ENCODE results near the gene FAM151A.

FAM151A gene

GRCh38 chr1:54591127-54591756, 32.1 kb downstream of the FAM151A start:
- no peaks in the 10 kb centered on the region for H3K9me3 ChIP-seq (ENCODE audit: low read length)
- no peak overlapping the region for H2AFZ ChIP-seq (ENCODE audit: low read depth, low read length)

DNA sequence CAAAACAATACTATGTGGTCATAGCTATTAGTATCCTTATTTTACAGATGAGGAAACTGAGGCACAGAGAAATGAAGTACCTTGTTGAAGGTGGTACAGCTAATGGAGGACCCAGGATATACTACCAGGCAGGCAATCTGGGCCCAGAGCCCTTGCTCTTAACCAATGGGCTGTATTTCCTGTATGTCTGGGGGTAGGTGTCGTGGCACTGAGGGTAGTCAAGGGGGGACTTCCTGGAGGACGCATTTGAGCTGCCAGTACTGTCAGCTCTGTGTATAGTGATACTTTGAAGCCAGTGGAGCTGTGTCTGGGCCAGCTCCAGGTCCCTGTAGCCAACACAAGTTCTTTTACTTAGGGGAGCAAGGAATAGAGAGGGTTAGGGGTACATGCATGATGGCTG, 34.9 kb downstream of the FAM151A start:
- no peaks in the 10 kb centered on the region for H3K9me3 ChIP-seq (ENCODE audit: low read length)
- no peaks in the 10 kb centered on the region for H3K4me1 ChIP-seq (ENCODE audit: insufficient read depth, low read length)
- no peaks in the 10 kb centered on the region for H3K36me3 ChIP-seq (ENCODE audit: insufficient read depth, low read length)
- H3K4me3 ChIP-seq (ENCODE audit: low read length) = no peak overlapping the region
- H2AFZ ChIP-seq (ENCODE audit: low read depth, low read length) = no peak overlapping the region
- no peaks in the 10 kb centered on the region for H3K27me3 ChIP-seq (ENCODE audit: insufficient read depth, low read length)

More at GRCh38 chr1:54591127-54591756, 32.1 kb downstream of the FAM151A start:
- no peaks in the 10 kb centered on the region for H3K36me3 ChIP-seq (ENCODE audit: insufficient read depth, low read length)
- H3K4me3 ChIP-seq (ENCODE audit: low read length) = no peak overlapping the region
- H3K4me1 ChIP-seq (ENCODE audit: insufficient read depth, low read length) = no peaks in the 10 kb centered on the region
- H3K27me3 ChIP-seq (ENCODE audit: insufficient read depth, low read length) = no peaks in the 10 kb centered on the region

- Histone ChIP-seq H3K4me1 (ENCODE audit: insufficient read depth, low read length) (peaks cover 7% of the 10 kb centered on the region), H3K9me3 (ENCODE audit: low read length) (no peaks in the 10 kb centered on the region), H2AFZ (ENCODE audit: low read depth, low read length) (no peak overlapping the region)
These were observed 37.9 kb downstream of the FAM151A start for GRCh38 chr1:54585181-54586066.

GRCh38 chr1:54584575-54584974, 38.8 kb downstream of the FAM151A start:
- H3K9me3 ChIP-seq (ENCODE audit: low read length) = no peaks in the 10 kb centered on the region
- H2AFZ ChIP-seq (ENCODE audit: low read depth, low read length) = no peak overlapping the region
- peaks cover 7% of the 10 kb centered on the region for H3K4me1 ChIP-seq (ENCODE audit: insufficient read depth, low read length)
- H3K27me3 ChIP-seq (ENCODE audit: insufficient read depth, low read length) = no peaks in the 10 kb centered on the region
- H3K4me3 ChIP-seq (ENCODE audit: low read length) = no peak overlapping the region
- H3K36me3 ChIP-seq (ENCODE audit: insufficient read depth, low read length) = no peaks in the 10 kb centered on the region

More at GRCh38 chr1:54585181-54586066, 37.9 kb downstream of the FAM151A start:
- H3K36me3 ChIP-seq (ENCODE audit: insufficient read depth, low read length) = no peaks in the 10 kb centered on the region
- no peak overlapping the region for H3K4me3 ChIP-seq (ENCODE audit: low read length)
- H3K27me3 ChIP-seq (ENCODE audit: insufficient read depth, low read length) = no peaks in the 10 kb centered on the region

GRCh38 chr1:54583871-54584270, 39.5 kb downstream of the FAM151A start:
- Histone ChIP-seq H2AFZ (ENCODE audit: low read depth, low read length) (no peak overlapping the region), H3K4me1 (ENCODE audit: insufficient read depth, low read length) (peaks cover 7% of the 10 kb centered on the region), H3K36me3 (ENCODE audit: insufficient read depth, low read length) (no peaks in the 10 kb centered on the region), H3K4me3 (ENCODE audit: low read length) (no peak overlapping the region), H3K27me3 (ENCODE audit: insufficient read depth, low read length) (no peaks in the 10 kb centered on the region), H3K9me3 (ENCODE audit: low read length) (no peaks in the 10 kb centered on the region)

GRCh38 chr1:54583307-54583686, 40.0 kb downstream of the FAM151A start:
- no peaks in the 10 kb centered on the region for H3K27me3 ChIP-seq (ENCODE audit: insufficient read depth, low read length)
- no peaks in the 10 kb centered on the region for H3K36me3 ChIP-seq (ENCODE audit: insufficient read depth, low read length)
- H3K4me3 ChIP-seq (ENCODE audit: low read length) = no peak overlapping the region
- H2AFZ ChIP-seq (ENCODE audit: low read depth, low read length) = no peak overlapping the region
- no peaks in the 10 kb centered on the region for H3K9me3 ChIP-seq (ENCODE audit: low read length)
- H3K4me1 ChIP-seq (ENCODE audit: insufficient read depth, low read length) = peaks cover 7% of the 10 kb centered on the region

GRCh38 chr1:54582566-54583306, 40.6 kb downstream of the FAM151A start:
- Histone ChIP-seq H3K4me3 (ENCODE audit: low read length) (no peak overlapping the region), H2AFZ (ENCODE audit: low read depth, low read length) (no peak overlapping the region), H3K4me1 (ENCODE audit: insufficient read depth, low read length) (peaks cover 7% of the 10 kb centered on the region), H3K9me3 (ENCODE audit: low read length) (no peaks in the 10 kb centered on the region), H3K27me3 (ENCODE audit: insufficient read depth, low read length) (no peaks in the 10 kb centered on the region), H3K36me3 (ENCODE audit: insufficient read depth, low read length) (no peaks in the 10 kb centered on the region)

DNA sequence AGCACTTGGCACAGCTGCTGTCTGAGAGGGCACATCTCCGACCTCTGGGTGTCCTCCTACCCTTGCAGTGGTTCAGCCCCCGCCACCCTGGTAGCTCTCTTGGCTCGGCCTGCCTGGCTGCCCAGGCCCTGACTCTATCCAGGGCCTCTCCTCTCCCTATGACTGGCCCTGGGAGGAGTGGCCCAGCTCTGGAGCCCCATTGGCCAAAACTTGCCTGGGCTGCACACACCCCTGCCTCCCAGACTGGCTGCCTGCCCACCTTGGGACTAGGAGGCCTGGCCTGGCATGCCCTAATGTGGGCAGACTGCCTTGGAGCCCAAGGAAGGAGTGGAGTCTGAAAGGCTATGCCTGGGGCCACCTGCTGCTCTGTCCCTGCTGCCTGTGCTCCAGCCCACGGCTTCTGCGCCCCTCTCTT, 41.7 kb downstream of the FAM151A start:
- Histone ChIP-seq H3K4me3 (ENCODE audit: low read length) (no peak overlapping the region), H3K27me3 (ENCODE audit: insufficient read depth, low read length) (no peaks in the 10 kb centered on the region), H3K36me3 (ENCODE audit: insufficient read depth, low read length) (no peaks in the 10 kb centered on the region), H2AFZ (ENCODE audit: low read depth, low read length) (no peak overlapping the region), H3K9me3 (ENCODE audit: low read length) (no peaks in the 10 kb centered on the region), H3K4me1 (ENCODE audit: insufficient read depth, low read length) (peaks cover 7% of the 10 kb centered on the region)

DNA sequence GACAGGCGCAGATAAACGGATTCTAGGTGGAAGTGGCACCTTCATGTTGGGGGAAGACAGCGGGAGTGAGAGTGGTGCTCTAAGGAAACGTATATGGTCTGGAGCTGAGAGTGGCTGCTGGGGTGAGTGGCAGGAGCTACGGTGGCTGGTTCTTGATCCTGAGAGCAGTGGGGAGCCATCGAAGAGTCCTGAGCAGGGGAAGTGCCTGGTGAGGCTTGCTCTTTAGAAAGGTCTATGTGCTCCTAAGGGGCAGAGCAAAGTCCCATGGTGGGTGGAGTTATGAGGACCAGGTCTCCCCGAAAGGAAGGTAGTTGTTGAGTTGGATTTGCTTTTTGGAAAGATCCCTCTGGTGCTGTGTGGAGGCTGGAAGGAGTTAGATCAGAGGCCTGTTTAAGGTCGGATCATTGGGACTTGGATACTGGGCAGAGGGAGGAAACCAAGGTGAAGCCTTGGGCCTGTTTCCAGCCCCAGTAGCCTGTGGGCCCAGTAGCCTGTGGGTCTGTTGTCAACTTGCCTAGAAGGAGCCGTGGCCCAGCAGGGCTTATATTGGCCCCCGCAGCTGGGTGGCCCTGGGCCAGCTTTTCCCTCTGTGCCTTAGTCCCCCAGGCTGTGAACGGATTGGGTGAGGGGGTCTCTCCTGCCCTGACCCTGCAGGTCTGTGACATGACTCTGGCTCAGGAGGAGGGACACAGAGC, 42.3 kb downstream of the FAM151A start:
- no peaks in the 10 kb centered on the region for H3K36me3 ChIP-seq (ENCODE audit: insufficient read depth, low read length)
- peaks cover 7% of the 10 kb centered on the region for H3K4me1 ChIP-seq (ENCODE audit: insufficient read depth, low read length)
- H3K4me3 ChIP-seq (ENCODE audit: low read length) = no peak overlapping the region

GRCh38 chr1:54579337-54579781, 44.0 kb downstream of the FAM151A start:
- H3K36me3 ChIP-seq (ENCODE audit: insufficient read depth, low read length) = no peaks in the 10 kb centered on the region
- no peak overlapping the region for H2AFZ ChIP-seq (ENCODE audit: low read depth, low read length)
- H3K9me3 ChIP-seq (ENCODE audit: low read length) = no peaks in the 10 kb centered on the region
- H3K4me1 ChIP-seq (ENCODE audit: insufficient read depth, low read length) = peaks cover 7% of the 10 kb centered on the region
- H3K4me3 ChIP-seq (ENCODE audit: low read length) = no peak overlapping the region
- no peaks in the 10 kb centered on the region for H3K27me3 ChIP-seq (ENCODE audit: insufficient read depth, low read length)

More for the DNA sequence above, 42.3 kb downstream of the FAM151A start:
- Histone ChIP-seq H2AFZ (ENCODE audit: low read depth, low read length) (no peak overlapping the region), H3K9me3 (ENCODE audit: low read length) (no peaks in the 10 kb centered on the region), H3K27me3 (ENCODE audit: insufficient read depth, low read length) (no peaks in the 10 kb centered on the region)

- Histone ChIP-seq H3K4me1 (ENCODE audit: insufficient read depth, low read length) (peaks cover 1% of the 10 kb centered on the region), H3K4me3 (ENCODE audit: low read length) (no peak overlapping the region), H3K27me3 (ENCODE audit: insufficient read depth, low read length) (no peaks in the 10 kb centered on the region)
These were observed 45.7 kb downstream of the FAM151A start for GRCh38 chr1:54577612-54578011.

DNA sequence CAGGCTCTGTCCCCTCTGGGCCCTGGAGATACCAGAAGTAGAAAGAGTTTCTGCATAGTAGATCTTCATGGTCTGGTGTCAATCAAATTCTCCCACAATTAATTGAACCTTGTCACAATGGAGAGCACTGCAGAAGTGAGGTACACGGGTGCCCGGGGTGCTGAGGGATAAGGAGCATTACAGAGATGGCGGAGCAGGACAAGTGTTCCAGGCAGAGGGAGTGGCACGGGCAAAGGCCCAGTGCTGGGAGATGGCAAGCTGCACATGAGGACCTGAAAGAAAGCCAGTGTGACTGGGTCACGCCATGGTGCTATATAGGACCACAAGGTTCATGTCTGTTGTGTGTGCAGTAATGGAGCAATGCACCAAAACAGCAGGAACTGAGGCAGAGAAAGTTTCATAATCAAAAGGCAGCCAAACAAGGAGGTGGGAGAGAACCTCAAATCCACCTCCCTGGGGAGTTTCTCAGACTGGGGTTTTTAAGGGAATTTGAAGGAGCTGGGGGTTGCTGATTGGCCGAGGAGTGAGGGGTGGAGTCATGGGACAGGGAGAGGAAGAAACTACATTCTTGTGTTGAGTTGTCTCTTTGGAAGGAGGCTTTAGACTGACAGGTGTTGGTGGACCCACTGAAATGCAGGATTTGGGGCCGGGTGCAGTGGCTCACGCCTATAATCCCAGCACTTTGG, 47.6 kb downstream of the FAM151A start:
- H3K27me3 ChIP-seq (ENCODE audit: insufficient read depth, low read length) = no peaks in the 10 kb centered on the region
- H3K4me3 ChIP-seq (ENCODE audit: low read length) = no peak overlapping the region
- H3K4me1 ChIP-seq (ENCODE audit: insufficient read depth, low read length) = peaks cover 15% of the 10 kb centered on the region
- H2AFZ ChIP-seq (ENCODE audit: low read depth, low read length) = no peak overlapping the region
- H3K9me3 ChIP-seq (ENCODE audit: low read length) = no peaks in the 10 kb centered on the region
- H3K36me3 ChIP-seq (ENCODE audit: insufficient read depth, low read length) = no peaks in the 10 kb centered on the region

More at GRCh38 chr1:54577612-54578011, 45.7 kb downstream of the FAM151A start:
- no peaks in the 10 kb centered on the region for H3K36me3 ChIP-seq (ENCODE audit: insufficient read depth, low read length)
- H3K9me3 ChIP-seq (ENCODE audit: low read length) = no peaks in the 10 kb centered on the region
- H2AFZ ChIP-seq (ENCODE audit: low read depth, low read length) = no peak overlapping the region
